NCI-H187 (cell line): ENCODE measurements around the gene HOXA3.

Source experiments
- DNase-seq, 2 experiments: peaks; one replicate each; lab custom pipeline; 2025; lab: John Stamatoyannopoulos, UW

Gene HOXA3

GRCh38 chr7:27143023-27143949 is 9.1 kb downstream of the HOXA3 start, which contains the start of gene HOXA5:
Gene HOXA5, minus strand, starts transcription at chr7:27143681. Its CDS starts 74 bp downstream, at chr7:27143607.
- no peak for DNase-seq

- no peak for DNase-seq
Measured at GRCh38 chr7:27142580-27143022, 9.8 kb downstream of the HOXA3 start.

GRCh38 chr7:27141923-27142579 is 10.3 kb downstream of the HOXA3 start:
- DNase-seq, result no peak

GRCh38 chr7:27141137-27141922 is 11.1 kb downstream of the HOXA3 start:
- DNase-seq, result no peak

GRCh38 chr7:27140126-27140857 is 12.1 kb downstream of the HOXA3 start:
- DNase-seq, result no peak

GRCh38 chr7:27139334-27140125 is 12.9 kb downstream of the HOXA3 start:
- no peak for DNase-seq

- DNase-seq, result no peak
Measured at GRCh38 chr7:27138985-27139333, 13.4 kb downstream of the HOXA3 start.

- no peak for DNase-seq
Measured at GRCh38 chr7:27138472-27138871, 13.9 kb downstream of the HOXA3 start.

GRCh38 chr7:27137640-27138315 is 14.6 kb downstream of the HOXA3 start:
- DNase-seq, result no peak

GRCh38 chr7:27134392-27134791 is 18.0 kb downstream of the HOXA3 start:
- DNase-seq, result no peak

- DNase-seq, result no peak
Measured at GRCh38 chr7:27133409-27134231, 18.8 kb downstream of the HOXA3 start.

GRCh38 chr7:27132978-27133377 is 19.4 kb downstream of the HOXA3 start:
- DNase-seq, result no peak

GRCh38 chr7:27132214-27132613 is 20.2 kb downstream of the HOXA3 start:
- no peak for DNase-seq

GRCh38 chr7:27131390-27131819 is 21.0 kb downstream of the HOXA3 start:
- DNase-seq, result peak in 1 of 2 experiments; percentile 51

- peak; percentile 70 to 75 for DNase-seq
Measured at GRCh38 chr7:27130540-27131389, 21.6 kb downstream of the HOXA3 start, which contains the start of gene HOXA4. Gene HOXA4, minus strand, starts transcription at chr7:27130757. Its CDS starts 24 bp downstream, at chr7:27130733.

GRCh38 chr7:27129729-27130539 is 22.4 kb downstream of the HOXA3 start:
- no peak for DNase-seq
